Endothelial cell of umbilical vein (primary cell): Measurements from ENCODE around the gene TXNRD2. TPM values are rescaled to one million over a fixed set of nuclear protein-coding genes. Genes with fewer than 3 reads are reported as not detected.
A peak's percentile ranks its signal among the peaks of the same experiment; 100 is the strongest.

ENCODE experiments used
- BruUV-seq: library from RNA; stranded (reverse); fragments of 400-500 nt; replicated peaks from 2 replicates; lab custom pipeline; 2021; lab: Mats Ljungman, UMichigan
- CTCF ChIA-PET: fragments of 300-600, 350-600 bp; sonication (Branson Sonifier 250); formaldehyde crosslinking; loops from one replicate; lab custom pipeline; 2021; ENCODE audit warnings: antibody characterized with exemption, inconsistent platforms; lab: Charles Lee
- POLR2A ChIA-PET: fragments of 300-600, 350-600 bp; sonication (Branson Sonifier 250); formaldehyde crosslinking; loops from one replicate; lab custom pipeline; 2021; ENCODE audit warnings: antibody characterized with exemption, inconsistent platforms; lab: Charles Lee
- DNase-seq: peaks from one replicate; pipeline ENCODE4 v3.0.0-alpha.2; 2011; ENCODE audit warnings: low read depth, low spot score
- FAIRE-seq: peaks from 2 replicates; lab custom pipeline; 2011; peaks lifted over from hg19 to GRCh38; lab: Jason Lieb, UNC
- H2AFZ ChIP-seq: 2 replicates; pipeline ENCODE4 v1.6.0; 2012; ENCODE audit warnings: low read depth, low read length, control low read depth, inconsistent platforms
- H3K27ac ChIP-seq: 2 replicates; pipeline ENCODE4 v1.5.1; 2011; ENCODE audit warnings: low read depth, mild to moderate bottlenecking, control low read depth, low read length, moderate library complexity; ENCODE audit not compliant: insufficient read depth
- H3K27me3 ChIP-seq, 2 experiments: 2 replicates each; pipeline versions ENCODE4 v1.6.0 to v1.6.1; 2011; ENCODE audit warnings: low read length in 2 of 2, mixed read lengths in 1 of 2; ENCODE audit not compliant: control insufficient read depth in 2 of 2, insufficient read depth in 2 of 2
- H3K36me3 ChIP-seq, 2 experiments: 2 replicates in 1 of 2; 3 replicates in 1 of 2; pipeline ENCODE4 v1.5.1; 2011; ENCODE audit warnings: low read length in 2 of 2, mild to moderate bottlenecking in 1 of 2, moderate library complexity in 1 of 2; ENCODE audit not compliant: control insufficient read depth in 2 of 2, insufficient read depth in 2 of 2; ENCODE audit errors: extremely low read depth in 1 of 2
- H3K4me1 ChIP-seq: 3 replicates; pipeline ENCODE4 v1.5.1; 2011; ENCODE audit warnings: mild to moderate bottlenecking, low read length; ENCODE audit not compliant: control insufficient read depth, insufficient read depth; ENCODE audit errors: extremely low read depth
- H3K4me2 ChIP-seq: 2 replicates; pipeline ENCODE4 v1.6.1; 2011; ENCODE audit warnings: low read length, control low read depth, mixed read lengths; ENCODE audit not compliant: insufficient read depth
- H3K4me3 ChIP-seq, 3 experiments: fragments of 200-600 bp in 1 of 3; sonication (generic), shearing (Covaris generic) in 1 of 3; replicated peaks in 1 of 3; 2 replicates each; pipeline ENCODE4 v1.5.1; 2011 to 2016; ENCODE audit warnings: control low read depth in 3 of 3, low read length in 3 of 3, mild to moderate bottlenecking in 2 of 3, inconsistent platforms in 1 of 3, low read depth in 1 of 3, moderate library complexity in 1 of 3; ENCODE audit not compliant: insufficient read depth in 1 of 3
- H3K79me2 ChIP-seq: 2 replicates; pipeline ENCODE4 v1.6.0; 2012; ENCODE audit warnings: low read length, inconsistent platforms; ENCODE audit not compliant: control insufficient read depth, insufficient read depth
- H3K9ac ChIP-seq: replicated peaks from 2 replicates; pipeline ENCODE3; 2011; ENCODE audit warnings: low read length, control low read depth; ENCODE audit not compliant: insufficient read depth; ENCODE audit errors: extremely low read depth
- H3K9me1 ChIP-seq: replicated peaks from 3 replicates; pipeline ENCODE4 v1.6.0; 2011; ENCODE audit warnings: mild to moderate bottlenecking, low read length; ENCODE audit not compliant: control insufficient read depth, insufficient read depth; ENCODE audit errors: extremely low read depth
- H3K9me3 ChIP-seq: replicated peaks from 2 replicates; pipeline ENCODE4 v1.5.1; 2012; ENCODE audit warnings: low read length, inconsistent platforms; ENCODE audit not compliant: control insufficient read depth, insufficient read depth
- H4K20me1 ChIP-seq: replicated peaks from 2 replicates; pipeline ENCODE3; 2011; ENCODE audit warnings: mild to moderate bottlenecking, low read length; ENCODE audit not compliant: control insufficient read depth, insufficient read depth; ENCODE audit errors: extremely low read depth
- CTCF ChIP-seq, 2 donors: IDR thresholded peaks; 1 replicate in 1 of 2; 2 replicates in 1 of 2; pipeline ENCODE4 v1.5.1; 2011; ENCODE audit warnings: low read length in 2 of 2, mild to moderate bottlenecking in 2 of 2, moderate library complexity in 2 of 2, control low read depth in 1 of 2, inconsistent platforms in 1 of 2, low read depth in 1 of 2; ENCODE audit not compliant: insufficient read depth in 1 of 2; ENCODE audit errors: extremely low read depth in 1 of 2
- EZH2 ChIP-seq: IDR thresholded peaks from 2 replicates; pipeline ENCODE4 v1.6.1; 2012; ENCODE audit warnings: borderline replicate concordance, low read depth, mild to moderate bottlenecking, moderate library complexity, low read length, inconsistent platforms; ENCODE audit not compliant: severe bottlenecking
- FOS ChIP-seq: IDR thresholded peaks from 2 replicates; pipeline ENCODE4 v1.6.1; 2011; ENCODE audit warnings: mild to moderate bottlenecking, low read length, moderate library complexity, borderline replicate concordance; ENCODE audit not compliant: insufficient read depth
- GATA2 ChIP-seq: IDR thresholded peaks from 2 replicates; pipeline ENCODE4 v1.7.0; 2011; ENCODE audit warnings: low read depth, mild to moderate bottlenecking, moderate library complexity, mixed read lengths, low read length; ENCODE audit not compliant: insufficient read length, insufficient read depth
- MAX ChIP-seq: IDR thresholded peaks from 2 replicates; pipeline ENCODE4 v1.6.1; 2011; ENCODE audit not compliant: insufficient read depth, insufficient read length
- dilution Hi-C: fragments of 300-500 bp; cut with MboI; formaldehyde crosslinking; loops from one replicate; pipeline ENCODE4 v1.15.0; 2019; ENCODE audit warnings: low sequenced_read_pairs; ENCODE audit not compliant: extremely low pct_ligation_motif_present
- intact Hi-C: fragments of 100-400 bp; cut with micrococcal nuclease; formaldehyde crosslinking; loops from one replicate; pipeline ENCODE4 v1.10.0; 2022
- polyA plus RNA-seq, 4 experiments: library from polyadenylated mRNA; depleted of rRNA in 3 of 4; stranded (reverse) in 3 of 4; unstranded in 1 of 4; fragments of >200 nt; gene quantifications; 2 replicates each; pipeline versions ENCODE4 v1.2.1 to v1.2.3, GENCODE V29; 2011 to 2012; ENCODE audit warnings: missing spikeins in 1 of 4
- total RNA-seq: library from RNA; stranded (reverse); gene quantifications from 2 replicates; pipeline ENCODE4 v1.2.3, GENCODE V29; 2021

Gene TXNRD2
- total and polyA plus RNA-seq, 2 donors (not counting 3 experiments of a cell fraction or from before 2014, with no cell fraction given) = 211 to 440 TPM

- intact Hi-C loops (no loop called here), dilution Hi-C loops (no loop called here)
- Histone ChIP-seq H3K9me3 (no peaks in the 10 kb centered on the region), H3K27ac (no peak overlapping the region), H3K9me1 (no peaks in the 10 kb centered on the region), H4K20me1 (no peaks in the 10 kb centered on the region), H3K36me3 (peaks cover 11 to 60% of the 10 kb centered on the region in 2 experiments), H3K4me2 (no peak overlapping the region), H3K27me3 (no peaks in the 10 kb centered on the region), H2AFZ (no peak overlapping the region), H3K9ac (no peak overlapping the region), H3K4me1 (peaks cover 15% of the 10 kb centered on the region), H3K4me3 (no peak overlapping the region), H3K79me2 (no peaks in the 10 kb centered on the region)
- ChIA-PET CTCF (interaction anchor here (1.6 to 12.2 kb wide), 2 partner anchors 15 to 44 kb away, joined by 6 to 304 read pairs; no protein-coding TSS in a partner anchor), POLR2A (no interaction called here)
- no peak for DNase-seq
- no peak for FAIRE-seq
- TF ChIP-seq EZH2 (no peak), MAX (no peak), FOS (no peak), GATA2 (no peak), CTCF (IDR thresholded peaks at IDR 0.05; ENCODE audit: extremely low read depth in 1 of 2, insufficient read depth in 1 of 2, low read depth in 1 of 2, low read length in 2 of 2) (no peak)
- TSS peak; percentile 44 for BruUV-seq
Observed at GRCh38 chr22:19968450-19968891, 26.9 kb upstream of the TXNRD2 start.
